Endometrial microvascular endothelial cells (primary cell): ENCODE data around the gene SCG5. TPM values are rescaled to one million over a fixed set of nuclear protein-coding genes. Genes with fewer than 3 reads are reported as not detected.

Experiments
- in situ Hi-C: cut with HindIII; loops from 2 replicates; pipeline ENCODE4 v1.10.0; 2017; ENCODE audit warnings: low sequenced_read_pairs, low pct_unique_long_range_greater_than_20kb; ENCODE audit errors: inconsistent ontology term
- total RNA-seq: library from RNA; depleted of rRNA; stranded (reverse); fragments of >200 nt; gene quantifications from one replicate; pipeline ENCODE4 v1.2.3, GENCODE V29; 2015; ENCODE audit errors: inconsistent ontology term

The SCG5 gene
- total RNA-seq, 1 donor from 2014 or later = 0.65 TPM

DNA sequence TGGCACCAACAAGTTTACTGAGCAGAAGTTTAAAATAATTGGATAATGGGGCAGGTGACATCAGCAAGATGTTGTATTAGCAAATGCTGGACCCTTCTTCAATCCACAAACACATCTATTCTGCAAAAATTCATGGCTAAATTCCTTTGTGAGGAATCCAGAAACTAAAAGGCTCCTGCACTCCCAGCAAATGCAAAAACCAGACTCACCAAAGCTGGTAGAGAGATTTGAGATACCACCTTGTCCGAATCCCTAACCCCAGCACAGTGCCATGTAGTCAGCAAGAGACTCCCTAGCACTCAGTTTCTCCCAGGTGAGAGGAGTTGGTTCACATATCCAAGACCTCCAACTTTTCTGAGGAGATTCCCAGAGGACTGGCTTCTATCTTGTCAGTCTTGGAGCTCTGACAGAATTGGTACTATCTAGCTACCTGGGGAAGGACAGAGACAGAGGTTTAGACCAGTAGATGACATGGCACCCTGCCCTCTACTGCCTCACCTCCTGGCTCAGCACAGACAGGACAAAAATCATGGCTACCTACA is 98.1 kb downstream of the SCG5 start:
- in situ Hi-C loops = no loop called here

DNA sequence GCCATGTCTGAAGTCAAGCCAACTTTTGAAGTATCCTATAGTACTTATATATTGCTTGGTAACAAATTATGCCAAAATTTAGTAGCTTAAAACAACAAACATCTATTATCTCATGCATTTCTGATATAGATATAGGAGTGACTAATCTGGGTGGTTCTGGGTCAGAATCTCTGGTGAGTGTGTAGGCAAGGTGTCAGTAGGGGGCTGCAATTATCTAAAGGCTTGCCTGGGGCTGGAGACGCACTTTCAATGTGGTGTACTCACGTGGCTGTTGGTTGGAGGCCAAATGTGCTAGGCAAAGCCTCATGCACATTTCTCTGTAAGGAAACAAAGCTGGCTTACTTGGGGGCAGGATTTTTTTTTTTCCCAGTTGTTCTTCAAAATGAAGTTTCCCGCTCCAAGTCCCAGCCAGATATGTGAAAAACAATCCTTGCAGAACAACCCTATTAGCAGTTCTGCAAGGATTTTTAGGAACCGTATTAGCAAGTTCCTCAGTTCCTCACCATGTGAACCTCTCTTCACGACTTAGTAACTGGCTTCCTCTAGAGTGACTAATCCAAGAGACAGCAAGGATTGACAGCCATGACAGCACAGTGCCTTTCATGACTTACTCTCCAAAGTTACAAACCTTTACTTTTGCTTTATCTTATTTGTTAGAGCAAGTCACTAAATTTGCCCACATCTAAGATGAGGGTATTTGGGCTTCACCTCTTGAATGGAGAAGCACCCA is 102.1 kb downstream of the SCG5 start:
- in situ Hi-C loops = no loop called here

DNA sequence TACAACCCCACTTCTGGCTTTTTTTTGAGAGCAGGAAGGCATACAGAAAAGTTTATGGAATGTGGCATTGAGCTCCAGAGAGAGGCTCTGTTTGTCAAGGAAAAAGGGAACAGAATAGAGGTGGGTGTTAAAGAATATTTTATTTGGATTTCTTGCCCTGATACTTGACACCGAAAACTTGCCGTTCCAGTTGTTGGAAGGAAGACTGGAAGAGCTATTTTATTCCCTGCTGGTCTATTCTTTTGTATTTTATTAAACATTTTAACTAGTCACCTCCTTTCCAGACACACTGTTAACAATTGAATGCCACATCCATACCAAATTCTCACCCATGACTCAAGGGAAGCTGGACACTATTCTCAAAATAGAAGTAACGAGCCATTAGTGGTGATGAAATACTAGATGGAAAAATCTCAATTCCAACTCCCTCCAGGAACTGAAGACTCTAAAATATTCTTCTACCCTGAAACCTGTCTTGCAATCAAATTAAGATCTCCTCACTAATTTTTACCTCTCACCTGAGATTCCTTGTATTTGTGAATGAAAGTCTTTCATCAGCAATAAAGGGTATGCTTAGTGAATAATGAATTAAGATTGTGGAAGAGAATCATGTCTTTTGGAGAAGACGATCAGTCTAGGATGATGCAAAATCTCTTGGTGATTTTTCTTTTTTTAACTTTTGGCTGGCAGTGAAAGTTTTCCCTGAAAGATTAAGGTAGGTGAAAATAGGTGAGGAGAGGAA is 104.8 kb downstream of the SCG5 start:
- in situ Hi-C loops = no loop called here

Other genes starting within 250 kb of the SCG5 start
- gene GOLGA8K, start 238.4 kb upstream of the SCG5 start, total RNA-seq = not detected
- not detected for gene GOLGA8O, start 186.1 kb upstream of the SCG5 start, total RNA-seq
- gene GOLGA8N, start 48.3 kb upstream of the SCG5 start, total RNA-seq = 0.56 TPM
- gene ARHGAP11A, start 26.2 kb upstream of the SCG5 start, total RNA-seq = 37.5 TPM
- 2.9 TPM for gene GREM1, start 76.3 kb downstream of the SCG5 start, total RNA-seq